ELF-1 (cell line): ENCODE results near the gene FBXL20.

Experiments
- DNase-seq: peaks from one replicate; pipeline ENCODE4 v3.0.0-alpha.2; 2016; ENCODE audit warnings: low read depth, low spot score

FBXL20 gene

GRCh38 chr17:39225308-39225958, 176.0 kb downstream of the FBXL20 start, which contains the start of gene STAC2:
Gene STAC2, minus strand, starts transcription at chr17:39225945. Its CDS starts 443 bp downstream, at chr17:39225502.
- DNase-seq, result no peak

- no peak for DNase-seq
Measured at GRCh38 chr17:39224778-39225307, 176.6 kb downstream of the FBXL20 start.

GRCh38 chr17:39223907-39224777, 177.3 kb downstream of the FBXL20 start:
- no peak for DNase-seq

GRCh38 chr17:39222866-39223834, 178.3 kb downstream of the FBXL20 start:
- DNase-seq, result no peak

GRCh38 chr17:39222151-39222550, 179.3 kb downstream of the FBXL20 start:
- DNase-seq, result no peak

- no peak for DNase-seq
Measured at GRCh38 chr17:39221572-39221971, 179.9 kb downstream of the FBXL20 start.

- no peak for DNase-seq
Measured at GRCh38 chr17:39219647-39220154, 181.7 kb downstream of the FBXL20 start.

- no peak for DNase-seq
Measured at GRCh38 chr17:39218906-39219305, 182.5 kb downstream of the FBXL20 start.

- no peak for DNase-seq
Measured at GRCh38 chr17:39217734-39218369, 183.6 kb downstream of the FBXL20 start.

- no peak for DNase-seq
Measured at GRCh38 chr17:39213852-39214251, 187.6 kb downstream of the FBXL20 start.

- DNase-seq, result peak; percentile 32
Measured at GRCh38 chr17:39212841-39213480, 188.5 kb downstream of the FBXL20 start.

GRCh38 chr17:39212195-39212810, 189.1 kb downstream of the FBXL20 start:
- DNase-seq, result no peak

- no peak for DNase-seq
Measured at GRCh38 chr17:39210093-39210434, 191.4 kb downstream of the FBXL20 start.

- peak; percentile 16 for DNase-seq
Measured at GRCh38 chr17:39209317-39210092, 191.9 kb downstream of the FBXL20 start.

GRCh38 chr17:39208893-39209292, 192.5 kb downstream of the FBXL20 start:
- DNase-seq, result peak; percentile 40

- no peak for DNase-seq
Measured at GRCh38 chr17:39208136-39208535, 193.3 kb downstream of the FBXL20 start.

- DNase-seq, result no peak
Measured at GRCh38 chr17:39205112-39205526, 196.3 kb downstream of the FBXL20 start.

- DNase-seq, result no peak
Measured at GRCh38 chr17:39204245-39204644, 197.2 kb downstream of the FBXL20 start.
